Neural progenitor cell (in vitro differentiated cells): ENCODE measurements around the gene TRAF7. TPM values are rescaled to one million over a fixed set of nuclear protein-coding genes. Genes with fewer than 3 reads are reported as not detected.

Source experiments
- DNase-seq: peaks from one replicate; pipeline ENCODE4 v3.0.0-alpha.2; 2016; ENCODE audit warnings: low spot score
- H2AFZ ChIP-seq: fragments of 200-600 bp; sonication (generic); replicated peaks from 2 replicates; pipeline ENCODE4 v1.6.1; 2016; ENCODE audit warnings: antibody characterized with exemption
- H3F3A ChIP-seq: fragments of 200-600 bp; sonication (generic); 2 replicates; pipeline ENCODE4 v1.6.1; 2016; ENCODE audit warnings: antibody characterized with exemption, low read depth
- H3K27ac ChIP-seq: fragments of 200-600 bp; sonication (generic); 2 replicates; pipeline ENCODE4 v1.5.1; 2016; ENCODE audit warnings: mild to moderate bottlenecking
- H3K27me3 ChIP-seq: fragments of 200-600 bp; sonication (generic); 2 replicates; pipeline ENCODE4 v1.6.1; 2016; ENCODE audit warnings: mild to moderate bottlenecking, moderate library complexity
- H3K36me3 ChIP-seq: fragments of 200-600 bp; sonication (generic); 2 replicates; pipeline ENCODE4 v1.5.1; 2016
- H3K4me1 ChIP-seq: fragments of 200-600 bp; sonication (generic); 2 replicates; pipeline ENCODE4 v1.6.1; 2016; ENCODE audit warnings: mixed run types
- H3K4me2 ChIP-seq: fragments of 200-600 bp; sonication (generic); 2 replicates; pipeline ENCODE4 v1.6.1; 2016
- H3K4me3 ChIP-seq: fragments of 200-600 bp; sonication (generic); 2 replicates; pipeline ENCODE4 v1.5.1; 2016
- H3K79me2 ChIP-seq: fragments of 200-600 bp; sonication (generic); 2 replicates; pipeline ENCODE4 v1.6.1; 2016; ENCODE audit warnings: low read depth
- H3K9ac ChIP-seq: fragments of 200-600 bp; sonication (generic); 2 replicates; pipeline ENCODE4 v1.6.1; 2016
- H3K9me3 ChIP-seq: fragments of 200-600 bp; sonication (generic); 2 replicates; pipeline ENCODE4 v1.5.1; 2016; ENCODE audit warnings: low read depth
- H4K20me1 ChIP-seq: fragments of 200-600 bp; sonication (generic); 2 replicates; pipeline ENCODE4 v1.6.1; 2016; ENCODE audit warnings: low read depth
- H3K27ac Mint-ChIP-seq: 3 replicates; pipeline ENCODE4 v1.8.0; 2021; ENCODE audit warnings: mixed read lengths
- H3K27me3 Mint-ChIP-seq: 2 replicates; pipeline ENCODE4 v1.8.0; 2022; ENCODE audit warnings: low read depth, mild to moderate bottlenecking, inconsistent platforms, moderate library complexity, mixed read lengths; ENCODE audit not compliant: insufficient read depth
- H3K36me3 Mint-ChIP-seq: 3 replicates; pipeline ENCODE4 v1.8.0; 2021; ENCODE audit warnings: mixed read lengths
- H3K4me1 Mint-ChIP-seq: 3 replicates; pipeline ENCODE4 v1.8.0; 2021; ENCODE audit warnings: mixed read lengths
- H3K4me3 Mint-ChIP-seq: 3 replicates; pipeline ENCODE4 v1.8.0; 2021; ENCODE audit warnings: mild to moderate bottlenecking, moderate library complexity, mixed read lengths
- H3K9me3 Mint-ChIP-seq: 3 replicates; pipeline ENCODE4 v1.8.0; 2020; ENCODE audit warnings: mixed read lengths
- CTCF ChIP-seq: fragments of 200-600 bp; sonication (generic); IDR thresholded peaks from 2 replicates; pipeline ENCODE4 v1.5.1; 2017; ENCODE audit warnings: antibody characterized with exemption, mild to moderate bottlenecking
- EZH2 ChIP-seq: fragments of 200-600 bp; sonication (generic); IDR thresholded peaks from 2 replicates; pipeline ENCODE4 v1.6.1; 2017; ENCODE audit warnings: antibody characterized with exemption, mild to moderate bottlenecking, moderate library complexity
- EZH2phosphoT487 ChIP-seq: fragments of 200-600 bp; sonication (generic); IDR thresholded peaks from 2 replicates; pipeline ENCODE4 v1.6.1; 2017; ENCODE audit warnings: antibody characterized with exemption
- total RNA-seq: library from RNA; depleted of rRNA; stranded (reverse); fragments of >200 nt; gene quantifications from 2 replicates; pipeline ENCODE4 v1.2.3, GENCODE V29; 2015; ENCODE audit warnings: low replicate concordance

Gene TRAF7
- total RNA-seq, 1 donor from 2014 or later, result 24.1 TPM

DNA sequence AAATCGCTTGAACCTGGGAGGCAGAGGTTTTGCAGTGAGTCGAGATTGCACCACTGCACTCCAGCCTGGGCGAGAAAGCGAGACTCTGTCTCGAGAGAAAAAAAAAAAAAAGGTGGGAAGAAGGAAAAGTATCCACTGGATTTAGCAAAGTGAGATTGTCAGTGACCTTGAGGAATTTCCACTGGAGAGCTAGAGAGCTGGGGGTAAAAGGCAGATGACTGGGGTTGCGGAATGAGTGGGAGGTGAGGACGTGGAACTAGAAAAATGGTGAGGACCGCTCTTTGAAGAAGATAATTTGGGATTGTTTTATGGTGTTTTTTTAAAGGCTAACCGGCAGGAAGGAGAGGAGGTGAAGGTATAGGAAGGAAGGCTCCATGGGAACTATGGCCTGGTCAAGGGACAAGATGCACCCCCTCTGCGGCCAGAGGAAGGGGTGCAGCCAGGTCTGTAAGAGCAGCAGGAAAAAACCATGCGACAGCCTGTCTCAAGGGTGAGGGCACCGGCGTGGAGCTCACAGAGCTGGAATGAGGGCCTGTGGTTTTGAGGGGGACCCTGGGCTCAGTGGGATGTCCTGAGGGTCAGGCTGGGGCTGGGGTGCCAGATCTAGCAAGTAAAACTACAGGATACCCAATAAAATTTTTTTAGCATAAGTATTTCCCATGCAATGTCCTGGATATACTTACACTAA, 49.0 kb downstream of the TRAF7 start:
- peaks cover 8% of the 10 kb centered on the region for H3K36me3 Mint-ChIP-seq
- Histone ChIP-seq H3K36me3 (no peaks in the 10 kb centered on the region), H3K27me3 (peaks cover 15% of the 10 kb centered on the region), H3K79me2 (peaks cover 17% of the 10 kb centered on the region), H3K27ac (no peak overlapping the region), H3F3A (peaks cover 9% of the 10 kb centered on the region), H3K9me3 (no peaks in the 10 kb centered on the region), H3K4me3 (peak overlapping the region; percentile 93), H3K9ac (no peak overlapping the region), H2AFZ (peak overlapping the region; percentile 71), H3K4me1 (peaks cover 6% of the 10 kb centered on the region), H4K20me1 (peaks cover 3% of the 10 kb centered on the region), H3K4me2 (peak overlapping the region; percentile 94)
- TF ChIP-seq EZH2 (no peak), CTCF (no peak), EZH2phosphoT487 (no peak)
- peak overlapping the region; percentile 82 for H3K4me3 Mint-ChIP-seq
- H3K4me1 Mint-ChIP-seq, result peaks cover 14% of the 10 kb centered on the region
- peak overlapping the region; percentile 65 for H3K27ac Mint-ChIP-seq
- no peaks in the 10 kb centered on the region for H3K9me3 Mint-ChIP-seq
- peaks cover 12% of the 10 kb centered on the region for H3K27me3 Mint-ChIP-seq
- no peak for DNase-seq

GRCh38 chr16:2205104-2205966, 49.8 kb downstream of the TRAF7 start, which contains the start of gene MLST8:
Gene MLST8, plus strand, starts transcription at chr16:2205454. Its CDS starts 632 bp downstream, at chr16:2206086.
- Mint-ChIP-seq H3K27me3 (peaks cover 14% of the 10 kb centered on the region), H3K27ac (peak within 1 kb of the TSS; percentile 65), H3K4me1 (peaks cover 14% of the 10 kb centered on the region), H3K36me3 (peaks cover 8% of the 10 kb centered on the region), H3K4me3 (peak within 1 kb of the TSS; percentile 87), H3K9me3 (no peaks in the 10 kb centered on the region)
- peaks cover 12% of the 10 kb centered on the region for H3F3A ChIP-seq
- H3K4me3 ChIP-seq, result peak within 1 kb of the TSS; percentile 93
- no peaks in the 10 kb centered on the region for H3K9me3 ChIP-seq
- peak within 1 kb of the TSS; percentile 94 for H3K4me2 ChIP-seq
- peak within 1 kb of the TSS; percentile 71 for H2AFZ ChIP-seq
- H4K20me1 ChIP-seq, result peaks cover 8% of the 10 kb centered on the region
- peaks cover 6% of the 10 kb centered on the region for H3K4me1 ChIP-seq
- H3K27ac ChIP-seq, result no peak within 1 kb of the TSS
- H3K79me2 ChIP-seq, result peaks cover 17% of the 10 kb centered on the region
- H3K36me3 ChIP-seq, result no peaks in the 10 kb centered on the region
- H3K9ac ChIP-seq, result peak within 1 kb of the TSS; percentile 84
- TF ChIP-seq EZH2 (no peak), CTCF (peak; percentile 34)
- peak; percentile 94 for DNase-seq
- peaks cover 8% of the 10 kb centered on the region for H3K27me3 ChIP-seq

DNA sequence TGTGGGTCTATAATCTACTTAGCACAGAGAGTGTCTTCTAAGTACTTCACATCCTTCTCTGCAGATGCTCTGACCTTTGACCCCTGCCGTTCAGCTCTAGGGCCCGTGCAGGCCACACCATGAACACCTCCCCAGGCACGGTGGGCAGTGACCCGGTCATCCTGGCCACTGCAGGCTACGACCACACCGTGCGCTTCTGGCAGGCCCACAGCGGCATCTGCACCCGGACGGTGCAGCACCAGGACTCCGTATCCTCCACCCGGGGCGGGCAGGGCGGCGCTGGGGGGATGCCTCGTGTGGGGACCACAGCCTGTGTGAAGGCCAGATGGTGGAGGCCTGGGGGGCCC, 50.4 kb downstream of the TRAF7 start:
- Mint-ChIP-seq H3K27me3 (peaks cover 14% of the 10 kb centered on the region), H3K9me3 (no peaks in the 10 kb centered on the region), H3K4me1 (peaks cover 14% of the 10 kb centered on the region), H3K27ac (no peak overlapping the region), H3K36me3 (peaks cover 8% of the 10 kb centered on the region), H3K4me3 (peak overlapping the region; percentile 87)
- H4K20me1 ChIP-seq, result peaks cover 14% of the 10 kb centered on the region
- peaks cover 17% of the 10 kb centered on the region for H3K79me2 ChIP-seq
- TF ChIP-seq EZH2phosphoT487 (no peak), EZH2 (no peak), CTCF (no peak)
- H3F3A ChIP-seq, result peaks cover 15% of the 10 kb centered on the region
- H3K4me3 ChIP-seq, result peak overlapping the region; percentile 93
- H3K9me3 ChIP-seq, result no peaks in the 10 kb centered on the region
- no peak overlapping the region for H3K27ac ChIP-seq
- H3K27me3 ChIP-seq, result peaks cover 2% of the 10 kb centered on the region
- peak; percentile 69 for DNase-seq
- H3K36me3 ChIP-seq, result no peaks in the 10 kb centered on the region
- H2AFZ ChIP-seq, result peak overlapping the region; percentile 71
- H3K9ac ChIP-seq, result peak overlapping the region; percentile 35
- H3K4me2 ChIP-seq, result peak overlapping the region; percentile 94
- peaks cover 6% of the 10 kb centered on the region for H3K4me1 ChIP-seq
